Measurements from ENCODE around the gene BBIP1. TPM values are rescaled to one million over a fixed set of nuclear protein-coding genes. Genes with fewer than 3 reads are reported as not detected.
A peak's percentile ranks its signal among the peaks of the same experiment; 100 is the strongest.

The BBIP1 gene
- total and polyA plus RNA-seq, 11 donors, result 19.3 to 32.4 (median 25.8) TPM

- intact Hi-C loops (cut with DNase I), result loop anchor here in 1 of 10 donors (10.0 kb wide), 1 partner anchor 497 kb away; no protein-coding TSS in a partner anchor
- H3K27me3 ChIP-seq, result no peaks in the 10 kb centered on the region
- 81 to 86% (median 84%) methylated on average over 7 of the region's 7 CpGs for WGBS, 4 donors
- TF ChIP-seq POLR2A (IDR thresholded peaks at IDR 0.05) (no peak), CTCF (IDR thresholded peaks at IDR 0.05) (no peak)
- DNase-seq, result no peak
- peaks cover 0 to 9% (median 2%) of the 10 kb centered on the region in 12 donors for H3K4me1 ChIP-seq
- peak in 1 of 4 donors; percentile 26 for ATAC-seq
- H3K9me3 ChIP-seq, result no peaks in the 10 kb centered on the region
- no peak overlapping the region for H3K4me3 ChIP-seq
- peaks cover 0 to 72% (median 39%) of the 10 kb centered on the region in 9 donors for H3K36me3 ChIP-seq
- H3K27ac ChIP-seq, result peak overlapping the region in 1 of 12 donors; percentile 4
These were observed 16.8 kb downstream of the BBIP1 start for GRCh38 chr10:110901954-110902819.

GRCh38 chr10:110900983-110901382 lies 18.0 kb downstream of the BBIP1 start:
- WGBS, 4 donors, result 89 to 98% (median 96%) methylated on average over 2 of the region's 2 CpGs
- intact Hi-C loops (cut with DNase I), result loop anchor here in 1 of 10 donors (10.0 kb wide), 1 partner anchor 496 kb away; no protein-coding TSS in a partner anchor
- no peak for TF ChIP-seq POLR2A (IDR thresholded peaks at IDR 0.05)
- TF ChIP-seq CTCF (IDR thresholded peaks at IDR 0.05), result no peak

GRCh38 chr10:110898391-110898790 lies 20.6 kb downstream of the BBIP1 start:
- TF ChIP-seq CTCF (IDR thresholded peaks at IDR 0.05) (no peak), POLR2A (IDR thresholded peaks at IDR 0.05) (no peak)
- peaks cover 0 to 92% (median 74%) of the 10 kb centered on the region in 9 donors for H3K36me3 ChIP-seq
- intact Hi-C loops (cut with DNase I), result loop anchor here in 3 of 10 donors (10.0 kb wide), 3 partner anchors 224 to 294 kb away; no protein-coding TSS in a partner anchor

More at GRCh38 chr10:110900983-110901382, 18.0 kb downstream of the BBIP1 start:
- H3K4me3 ChIP-seq, result no peak overlapping the region
- H3K27ac ChIP-seq, result no peak overlapping the region
- H3K9me3 ChIP-seq, result no peaks in the 10 kb centered on the region
- ATAC-seq, result no peak
- no peak for DNase-seq
- peaks cover 0 to 9% (median 2%) of the 10 kb centered on the region in 12 donors for H3K4me1 ChIP-seq
- no peaks in the 10 kb centered on the region for H3K27me3 ChIP-seq
- H3K36me3 ChIP-seq, result peaks cover 0 to 74% (median 51%) of the 10 kb centered on the region in 9 donors

GRCh38 chr10:110897184-110897583 lies 21.8 kb downstream of the BBIP1 start:
- Histone ChIP-seq H3K27ac (peak overlapping the region in 1 of 12 donors; percentile 23), H3K27me3 (no peaks in the 10 kb centered on the region), H3K4me1 (peaks cover 0 to 13% (median 4%) of the 10 kb centered on the region in 12 donors), H3K4me3 (no peak overlapping the region), H3K36me3 (peaks cover 0 to 98% (median 81%) of the 10 kb centered on the region in 9 donors), H3K9me3 (no peaks in the 10 kb centered on the region)
- intact Hi-C loops (cut with DNase I), result loop anchor here in 4 of 10 donors (2.0 to 10.0 kb wide), 4 partner anchors 152 to 292 kb away; no protein-coding TSS in a partner anchor
- WGBS, 4 donors, result 83 to 95% (median 89%) methylated on average over 1 of the region's 1 CpG
- no peak for DNase-seq
- no peak for TF ChIP-seq CTCF (IDR thresholded peaks at IDR 0.05)
- no peak for TF ChIP-seq POLR2A (IDR thresholded peaks at IDR 0.05)
- ATAC-seq, result no peak

More at GRCh38 chr10:110898391-110898790, 20.6 kb downstream of the BBIP1 start:
- H3K27ac ChIP-seq, result no peak overlapping the region
- DNase-seq, result no peak
- H3K4me3 ChIP-seq, result no peak overlapping the region
- no peak for ATAC-seq
- no peaks in the 10 kb centered on the region for H3K27me3 ChIP-seq
- peaks cover 0 to 13% (median 4%) of the 10 kb centered on the region in 12 donors for H3K4me1 ChIP-seq
- no peaks in the 10 kb centered on the region for H3K9me3 ChIP-seq

Measured in heart left ventricle (tissue), 16 donors.